ENCODE results near the gene COL16A1.

Gene COL16A1

GRCh38 chr1:31705080-31705866 is 1.5 kb upstream of the COL16A1 start:
- no peak for DNase-seq

GRCh38 chr1:31704271-31705079 is 658 bp upstream of the COL16A1 start:
- no peak for DNase-seq

GRCh38 chr1:31702836-31703404 is 897 bp downstream of the COL16A1 start:
- no peak for DNase-seq

GRCh38 chr1:31701091-31701736 is 2.6 kb downstream of the COL16A1 start:
- no peak for DNase-seq

GRCh38 chr1:31700468-31701090 is 3.2 kb downstream of the COL16A1 start:
- DNase-seq: no peak

GRCh38 chr1:31699341-31699891 is 4.4 kb downstream of the COL16A1 start:
- no peak for DNase-seq

GRCh38 chr1:31697369-31697984 is 6.3 kb downstream of the COL16A1 start:
- DNase-seq: no peak

GRCh38 chr1:31696242-31696641 is 7.6 kb downstream of the COL16A1 start:
- DNase-seq: no peak

GRCh38 chr1:31695327-31695726 is 8.5 kb downstream of the COL16A1 start:
- DNase-seq: no peak

GRCh38 chr1:31694964-31695313 is 8.9 kb downstream of the COL16A1 start:
- DNase-seq: no peak

- no peak for DNase-seq
Measured at GRCh38 chr1:31694069-31694963, 9.5 kb downstream of the COL16A1 start.

GRCh38 chr1:31693231-31693630 is 10.6 kb downstream of the COL16A1 start:
- no peak for DNase-seq

GRCh38 chr1:31691951-31692350 is 11.9 kb downstream of the COL16A1 start:
- no peak for DNase-seq

GRCh38 chr1:31691446-31691845 is 12.4 kb downstream of the COL16A1 start:
- DNase-seq: no peak

GRCh38 chr1:31690921-31691320 is 12.9 kb downstream of the COL16A1 start:
- DNase-seq: no peak

- no peak for DNase-seq
Measured at GRCh38 chr1:31689854-31690253, 14.0 kb downstream of the COL16A1 start.

- DNase-seq: no peak
Measured at GRCh38 chr1:31689379-31689778, 14.4 kb downstream of the COL16A1 start.

GRCh38 chr1:31688233-31688918 is 15.4 kb downstream of the COL16A1 start:
- DNase-seq: no peak

- DNase-seq: no peak
Measured at GRCh38 chr1:31687601-31688000, 16.2 kb downstream of the COL16A1 start.

- DNase-seq: no peak
Measured at GRCh38 chr1:31685795-31686194, 18.0 kb downstream of the COL16A1 start.
